ENCODE results near the gene FHIT.

Gene FHIT

GRCh38 chr3:60803216-60804173 lies 447.8 kb downstream of the FHIT start:
- no peak for DNase-seq

GRCh38 chr3:60801307-60801706 lies 449.9 kb downstream of the FHIT start:
- DNase-seq = no peak

- DNase-seq = no peak
Measured at GRCh38 chr3:60798456-60798855, 452.8 kb downstream of the FHIT start.

- DNase-seq = no peak
Measured at GRCh38 chr3:60792249-60792852, 458.9 kb downstream of the FHIT start.

- no peak for DNase-seq
Measured at GRCh38 chr3:60788185-60788584, 463.1 kb downstream of the FHIT start.

- no peak for DNase-seq
Measured at GRCh38 chr3:60781935-60782334, 469.3 kb downstream of the FHIT start.

GRCh38 chr3:60779637-60780036 lies 471.6 kb downstream of the FHIT start:
- DNase-seq = no peak

- DNase-seq = no peak
Measured at GRCh38 chr3:60775985-60776384, 475.3 kb downstream of the FHIT start.

- DNase-seq = no peak
Measured at GRCh38 chr3:60774617-60775016, 476.6 kb downstream of the FHIT start.

- DNase-seq = no peak
Measured at GRCh38 chr3:60772584-60772983, 478.7 kb downstream of the FHIT start.

- no peak for DNase-seq
Measured at GRCh38 chr3:60771766-60772165, 479.5 kb downstream of the FHIT start.

GRCh38 chr3:60770532-60770931 lies 480.7 kb downstream of the FHIT start:
- DNase-seq = no peak

- no peak for DNase-seq
Measured at GRCh38 chr3:60767536-60767935, 483.7 kb downstream of the FHIT start.

- no peak for DNase-seq
Measured at GRCh38 chr3:60765776-60766175, 485.5 kb downstream of the FHIT start.

- no peak for DNase-seq
Measured at GRCh38 chr3:60764870-60765269, 486.4 kb downstream of the FHIT start.

- no peak for DNase-seq
Measured at GRCh38 chr3:60760145-60760544, 491.1 kb downstream of the FHIT start.

GRCh38 chr3:60759439-60759838 lies 491.8 kb downstream of the FHIT start:
- no peak for DNase-seq

GRCh38 chr3:60758831-60759230 lies 492.4 kb downstream of the FHIT start:
- no peak for DNase-seq

GRCh38 chr3:60758171-60758570 lies 493.1 kb downstream of the FHIT start:
- no peak for DNase-seq

GRCh38 chr3:60757724-60758123 lies 493.5 kb downstream of the FHIT start:
- no peak for DNase-seq

GRCh38 chr3:60756241-60757030 lies 494.8 kb downstream of the FHIT start:
- DNase-seq = no peak

GRCh38 chr3:60755094-60755493 lies 496.2 kb downstream of the FHIT start:
- DNase-seq = no peak

- DNase-seq = no peak
Measured at GRCh38 chr3:60754617-60755016, 496.6 kb downstream of the FHIT start.

- DNase-seq = no peak
Measured at GRCh38 chr3:60752809-60753208, 498.4 kb downstream of the FHIT start.

Data from NCI-H510A treated with DMSO at 0.1 percent for 48 hours (cell line).